Transverse colon (tissue), 4 donors: ENCODE measurements around the gene STOX1.
"Not testable (repeated sequence)": the region's sequence is repeated elsewhere in the genome, so short reads cannot be mapped to it uniquely, and the experiment has no call there.

Experiments
- CTCF ChIP-seq, 5 experiments: fragments of 200-600 bp in 3 of 5; fragments of 450-650 bp in 2 of 5; sonication (generic) in 3 of 5; IDR thresholded peaks; 1 replicate in 2 of 5; 2 replicates in 3 of 5; pipeline ENCODE4 v1.5.1; 2016 to 2017; ENCODE audit warnings: antibody characterized with exemption in 5 of 5, inconsistent platforms in 3 of 5, mild to moderate bottlenecking in 2 of 5, moderate library complexity in 1 of 5
- EP300 ChIP-seq: sonication (generic); formaldehyde crosslinking; IDR thresholded peaks from one replicate; pipeline ENCODE4 v1.6.1; 2017; ENCODE audit warnings: antibody characterized with exemption, low read depth
- POLR2A ChIP-seq: fragments of 450-650 bp; IDR thresholded peaks from one replicate; pipeline ENCODE4 v1.6.1; 2016; ENCODE audit warnings: antibody characterized with exemption, mild to moderate bottlenecking, moderate library complexity
- POLR2AphosphoS5 ChIP-seq, 3 donors: sonication (generic); formaldehyde crosslinking; IDR thresholded peaks; one replicate each; pipeline ENCODE4 v1.6.1; 2016; ENCODE audit warnings: antibody characterized with exemption in 3 of 3

- TF ChIP-seq CTCF (IDR thresholded peaks at IDR 0.05); POLR2A; POLR2AphosphoS5 (IDR thresholded peaks at IDR 0.05); EP300: not testable (repeated sequence)
Measured at GRCh38 chr10:68820359-68820758, 7.0 kb upstream of the STOX1 start.
